SK-N-SH treated with all-trans-retinoic acid at 6 μM for 48 hours (cell line): ENCODE measurements around the gene E2F6.

Experiments
- ARNTL ChIP-seq: fragments of 450-650 bp; formaldehyde crosslinking; IDR thresholded peaks from 2 replicates; pipeline ENCODE4 v1.5.0; 2020; ENCODE audit warnings: low read depth, mild to moderate bottlenecking, moderate library complexity, borderline replicate concordance
- CSDC2 ChIP-seq: fragments of 250-450 bp; sonication (Bioruptor Pico); IDR thresholded peaks from 2 replicates; pipeline ENCODE4 v1.5.0; 2020; ENCODE audit warnings: mild to moderate bottlenecking, moderate library complexity
- POU6F1 ChIP-seq: fragments of 250-450 bp; sonication (Bioruptor Pico); IDR thresholded peaks from 2 replicates; pipeline ENCODE4 v1.8.0; 2021; ENCODE audit warnings: low read depth, mild to moderate bottlenecking, moderate library complexity, borderline replicate concordance
- RARB ChIP-seq: fragments of 250-450 bp; sonication (Bioruptor Pico); IDR thresholded peaks from 2 replicates; pipeline ENCODE4 v1.8.0; 2021; ENCODE audit warnings: mild to moderate bottlenecking, moderate library complexity
- SNAI2 ChIP-seq: fragments of 250-450 bp; sonication (Bioruptor Pico); IDR thresholded peaks from 2 replicates; pipeline ENCODE4 v1.5.0; 2020; ENCODE audit warnings: mild to moderate bottlenecking, moderate library complexity
- TOX ChIP-seq: fragments of 250-450 bp; sonication (Bioruptor Pico); IDR thresholded peaks from 2 replicates; pipeline ENCODE4 v1.8.0; 2021; ENCODE audit warnings: mild to moderate bottlenecking, moderate library complexity, borderline replicate concordance
- ZFP3 ChIP-seq: fragments of 250-450 bp; sonication (Bioruptor Pico); IDR thresholded peaks from 2 replicates; pipeline ENCODE4 v1.5.0; 2020; ENCODE audit warnings: mild to moderate bottlenecking, moderate library complexity
- ZNF565 ChIP-seq: fragments of 450-650 bp; formaldehyde crosslinking; conservative IDR thresholded peaks from 2 replicates; pipeline ENCODE4 v1.5.0; 2020; ENCODE audit warnings: low read depth, mild to moderate bottlenecking, moderate library complexity
- TF ChIP-seq, protein P1 (sequence below): fragments of 250-450 bp; sonication (Bioruptor Pico); IDR thresholded peaks from 2 replicates; pipeline ENCODE4 v1.5.1; 2020; ENCODE audit warnings: low read depth, mild to moderate bottlenecking, moderate library complexity
- TF ChIP-seq, protein P2 (sequence below): fragments of 250-450 bp; sonication (Bioruptor Pico); IDR thresholded peaks from 2 replicates; pipeline ENCODE4 v1.5.1; 2021; ENCODE audit warnings: mild to moderate bottlenecking, moderate library complexity

- TF ChIP-seq TOX (CRISPR knock-in tag) (no peak), SNAI2 (CRISPR knock-in tag) (no peak), ZFP3 (CRISPR knock-in tag) (no peak), ARNTL (CRISPR knock-in tag) (no peak), CSDC2 (CRISPR knock-in tag) (no peak), ZNF565 (no peak), RARB (CRISPR knock-in tag) (no peak), POU6F1 (CRISPR knock-in tag) (no peak)
- TF ChIP-seq, protein P1, sequence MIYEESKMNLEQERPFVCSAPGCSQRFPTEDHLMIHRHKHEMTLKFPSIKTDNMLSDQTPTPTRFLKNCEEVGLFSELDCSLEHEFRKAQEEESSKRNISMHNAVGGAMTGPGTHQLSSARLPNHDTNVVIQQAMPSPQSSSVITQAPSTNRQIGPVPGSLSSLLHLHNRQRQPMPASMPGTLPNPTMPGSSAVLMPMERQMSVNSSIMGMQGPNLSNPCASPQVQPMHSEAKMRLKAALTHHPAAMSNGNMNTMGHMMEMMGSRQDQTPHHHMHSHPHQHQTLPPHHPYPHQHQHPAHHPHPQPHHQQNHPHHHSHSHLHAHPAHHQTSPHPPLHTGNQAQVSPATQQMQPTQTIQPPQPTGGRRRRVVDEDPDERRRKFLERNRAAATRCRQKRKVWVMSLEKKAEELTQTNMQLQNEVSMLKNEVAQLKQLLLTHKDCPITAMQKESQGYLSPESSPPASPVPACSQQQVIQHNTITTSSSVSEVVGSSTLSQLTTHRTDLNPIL (CRISPR knock-in tag): no peak
- TF ChIP-seq, protein P2, sequence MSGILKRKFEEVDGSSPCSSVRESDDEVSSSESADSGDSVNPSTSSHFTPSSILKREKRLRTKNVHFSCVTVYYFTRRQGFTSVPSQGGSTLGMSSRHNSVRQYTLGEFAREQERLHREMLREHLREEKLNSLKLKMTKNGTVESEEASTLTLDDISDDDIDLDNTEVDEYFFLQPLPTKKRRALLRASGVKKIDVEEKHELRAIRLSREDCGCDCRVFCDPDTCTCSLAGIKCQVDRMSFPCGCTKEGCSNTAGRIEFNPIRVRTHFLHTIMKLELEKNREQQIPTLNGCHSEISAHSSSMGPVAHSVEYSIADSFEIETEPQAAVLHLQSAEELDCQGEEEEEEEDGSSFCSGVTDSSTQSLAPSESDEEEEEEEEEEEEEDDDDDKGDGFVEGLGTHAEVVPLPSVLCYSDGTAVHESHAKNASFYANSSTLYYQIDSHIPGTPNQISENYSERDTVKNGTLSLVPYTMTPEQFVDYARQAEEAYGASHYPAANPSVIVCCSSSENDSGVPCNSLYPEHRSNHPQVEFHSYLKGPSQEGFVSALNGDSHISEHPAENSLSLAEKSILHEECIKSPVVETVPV (CRISPR knock-in tag): no peak
Measured at GRCh38 chr2:11412449-11412810, 53.5 kb downstream of the E2F6 start.
